ENCODE results near the gene SCAF4.

Gene SCAF4

GRCh38 chr21:31728191-31728590 is 3.7 kb downstream of the SCAF4 start:
- Histone ChIP-seq H3K27me3 (ENCODE audit: insufficient read depth, poor library complexity, severe bottlenecking) (no peaks in the 10 kb centered on the region), H3K4me3 (ENCODE audit: severe bottlenecking) (no peak overlapping the region), H3K4me1 (ENCODE audit: insufficient read depth, poor library complexity, severe bottlenecking) (peaks cover 24% of the 10 kb centered on the region), H3K36me3 (ENCODE audit: low read depth) (peaks cover 25% of the 10 kb centered on the region), H3K9me3 (ENCODE audit: severe bottlenecking) (no peaks in the 10 kb centered on the region), H3K27ac (ENCODE audit: poor library complexity, severe bottlenecking) (no peak overlapping the region)
- no peak for ATAC-seq (ENCODE audit: low read depth)
- TF ChIP-seq CTCF (IDR thresholded peaks at IDR 0.05; ENCODE audit: poor library complexity, severe bottlenecking): no peak
- DNase-seq (ENCODE audit: low spot score): no peak

- H3K27me3 ChIP-seq (ENCODE audit: insufficient read depth, poor library complexity, severe bottlenecking): no peaks in the 10 kb centered on the region
- no peaks in the 10 kb centered on the region for H3K9me3 ChIP-seq (ENCODE audit: severe bottlenecking)
- no peak for ATAC-seq (ENCODE audit: low read depth)
- H3K4me3 ChIP-seq (ENCODE audit: severe bottlenecking): no peak overlapping the region
- H3K4me1 ChIP-seq (ENCODE audit: insufficient read depth, poor library complexity, severe bottlenecking): peaks cover 16% of the 10 kb centered on the region
- H3K36me3 ChIP-seq (ENCODE audit: low read depth): peaks cover 25% of the 10 kb centered on the region
- DNase-seq (ENCODE audit: low spot score): no peak
- TF ChIP-seq CTCF (IDR thresholded peaks at IDR 0.05; ENCODE audit: poor library complexity, severe bottlenecking): no peak
- no peak overlapping the region for H3K27ac ChIP-seq (ENCODE audit: poor library complexity, severe bottlenecking)
Observed at GRCh38 chr21:31727181-31727580, 4.7 kb downstream of the SCAF4 start.

GRCh38 chr21:31726407-31726806 is 5.5 kb downstream of the SCAF4 start:
- Histone ChIP-seq H3K27ac (ENCODE audit: poor library complexity, severe bottlenecking) (no peak overlapping the region), H3K4me3 (ENCODE audit: severe bottlenecking) (no peak overlapping the region), H3K4me1 (ENCODE audit: insufficient read depth, poor library complexity, severe bottlenecking) (peaks cover 16% of the 10 kb centered on the region), H3K36me3 (ENCODE audit: low read depth) (peaks cover 25% of the 10 kb centered on the region), H3K9me3 (ENCODE audit: severe bottlenecking) (no peaks in the 10 kb centered on the region), H3K27me3 (ENCODE audit: insufficient read depth, poor library complexity, severe bottlenecking) (no peaks in the 10 kb centered on the region)
- no peak for DNase-seq (ENCODE audit: low spot score)
- no peak for TF ChIP-seq CTCF (IDR thresholded peaks at IDR 0.05; ENCODE audit: poor library complexity, severe bottlenecking)
- ATAC-seq (ENCODE audit: low read depth): no peak

GRCh38 chr21:31725202-31725839 is 6.6 kb downstream of the SCAF4 start:
- peaks cover 25% of the 10 kb centered on the region for H3K36me3 ChIP-seq (ENCODE audit: low read depth)
- no peak overlapping the region for H3K27ac ChIP-seq (ENCODE audit: poor library complexity, severe bottlenecking)
- H3K4me3 ChIP-seq (ENCODE audit: severe bottlenecking): no peak overlapping the region
- H3K4me1 ChIP-seq (ENCODE audit: insufficient read depth, poor library complexity, severe bottlenecking): peaks cover 16% of the 10 kb centered on the region
- no peaks in the 10 kb centered on the region for H3K27me3 ChIP-seq (ENCODE audit: insufficient read depth, poor library complexity, severe bottlenecking)
- DNase-seq (ENCODE audit: low spot score) (no peak), ATAC-seq (ENCODE audit: low read depth) (no peak)
- no peak for TF ChIP-seq CTCF (IDR thresholded peaks at IDR 0.05; ENCODE audit: poor library complexity, severe bottlenecking)
- no peaks in the 10 kb centered on the region for H3K9me3 ChIP-seq (ENCODE audit: severe bottlenecking)

- no peaks in the 10 kb centered on the region for H3K27me3 ChIP-seq (ENCODE audit: insufficient read depth, poor library complexity, severe bottlenecking)
- peaks cover 22% of the 10 kb centered on the region for H3K36me3 ChIP-seq (ENCODE audit: low read depth)
Observed at GRCh38 chr21:31724552-31724951, 7.4 kb downstream of the SCAF4 start.

More at GRCh38 chr21:31724552-31724951, 7.4 kb downstream of the SCAF4 start:
- Histone ChIP-seq H3K9me3 (ENCODE audit: severe bottlenecking) (no peaks in the 10 kb centered on the region), H3K4me1 (ENCODE audit: insufficient read depth, poor library complexity, severe bottlenecking) (peaks cover 8% of the 10 kb centered on the region), H3K4me3 (ENCODE audit: severe bottlenecking) (no peak overlapping the region), H3K27ac (ENCODE audit: poor library complexity, severe bottlenecking) (no peak overlapping the region)
- TF ChIP-seq CTCF (IDR thresholded peaks at IDR 0.05; ENCODE audit: poor library complexity, severe bottlenecking): no peak
- DNase-seq (ENCODE audit: low spot score): no peak
- no peak for ATAC-seq (ENCODE audit: low read depth)
